ENCODE data around the gene DGCR8.

DGCR8 gene

DNA sequence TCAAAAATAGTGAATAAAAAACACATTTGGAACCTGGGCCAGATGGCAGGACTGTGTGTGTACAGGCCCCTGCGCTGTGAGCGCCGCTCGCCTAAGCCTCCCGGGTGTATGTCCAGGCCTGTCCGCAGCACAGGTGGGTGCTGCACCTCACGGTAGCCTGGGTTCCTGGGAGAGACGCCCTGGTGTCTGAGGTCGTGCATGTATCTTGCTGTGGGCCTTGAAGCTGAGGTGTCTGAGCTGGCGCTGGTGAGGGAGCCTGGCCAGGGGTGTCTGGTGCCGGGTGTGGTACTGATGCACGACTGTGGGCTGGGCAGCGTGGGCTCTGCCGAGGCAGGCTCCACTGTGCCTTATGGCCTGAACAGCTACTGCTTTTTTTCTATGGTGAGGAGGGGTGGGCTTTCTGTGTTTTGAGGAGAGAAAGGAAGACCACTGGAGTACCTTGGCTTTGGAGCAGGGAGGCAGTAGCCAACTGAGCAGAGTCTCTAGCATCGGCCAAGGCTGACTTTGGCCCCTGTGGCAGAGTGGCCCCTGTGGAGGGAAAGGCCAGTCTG is 47.4 kb downstream of the DGCR8 start:
- peak; percentile 10 for DNase-seq

DNA sequence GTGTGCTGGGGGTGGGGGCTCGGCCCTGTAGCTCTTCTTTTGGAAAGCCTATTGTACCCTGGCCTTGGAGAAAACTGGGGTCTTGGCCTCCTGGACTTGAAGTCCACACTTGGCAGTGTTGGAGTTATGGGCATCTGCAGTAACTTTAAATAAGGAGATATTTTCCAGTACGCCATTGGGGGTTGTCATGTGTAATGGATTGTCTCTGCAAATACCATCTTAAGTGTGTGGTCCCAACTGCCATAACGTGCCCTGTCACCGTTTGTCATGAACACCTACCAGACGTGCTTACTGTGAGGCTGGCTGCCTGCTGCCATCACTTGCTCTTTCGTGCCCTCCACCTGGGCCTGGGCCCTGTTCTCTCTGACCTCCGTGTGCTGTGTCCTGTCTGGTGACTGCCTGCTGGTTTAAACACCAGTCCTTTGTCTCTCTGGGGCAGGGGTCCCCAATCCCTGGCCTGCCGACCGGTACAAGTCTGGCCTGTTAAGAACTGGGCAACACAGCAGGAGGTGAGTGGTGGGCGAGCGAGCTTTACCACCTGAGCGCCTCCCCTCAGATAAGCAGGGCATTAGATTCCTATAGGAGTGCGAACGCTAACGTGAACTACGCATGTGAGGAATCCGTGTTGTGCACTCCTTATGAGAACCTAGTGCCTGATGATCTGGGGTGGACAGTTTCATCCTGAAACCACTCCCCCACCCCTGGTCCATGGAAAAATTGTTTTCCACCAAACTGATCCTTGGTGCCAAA is 48.0 kb downstream of the DGCR8 start:
- DNase-seq: peak; percentile 9

- no peak for DNase-seq
Observed at GRCh38 chr22:20128619-20128901, 48.5 kb downstream of the DGCR8 start.

GRCh38 chr22:20128902-20129746 is 49.1 kb downstream of the DGCR8 start:
- DNase-seq: peak; percentile 67

GRCh38 chr22:20129747-20130014 is 49.6 kb downstream of the DGCR8 start:
- DNase-seq: no peak

DNA sequence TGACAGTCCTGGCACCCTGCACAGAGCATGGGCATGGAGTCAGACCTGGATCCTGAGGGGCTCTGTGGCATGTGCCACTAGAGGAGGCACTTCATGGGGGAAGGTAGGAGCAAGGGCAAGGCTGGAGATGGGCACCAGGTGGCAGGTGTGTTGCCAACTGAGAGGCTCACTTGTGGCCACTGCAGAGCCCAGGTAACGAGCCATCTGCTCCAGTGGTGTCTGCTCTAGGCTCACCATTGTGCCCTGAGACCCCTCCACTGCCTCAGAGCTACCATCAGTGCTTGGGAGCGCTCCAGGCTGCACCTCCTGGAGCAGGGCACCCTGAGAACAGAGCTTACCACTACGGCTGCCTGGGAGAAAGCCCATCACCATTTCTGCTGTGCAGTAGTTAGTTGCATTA is 50.3 kb downstream of the DGCR8 start:
- DNase-seq: peak; percentile 20

GRCh38 chr22:20130731-20131596 is 50.9 kb downstream of the DGCR8 start:
- peak; percentile 89 for DNase-seq

DNA sequence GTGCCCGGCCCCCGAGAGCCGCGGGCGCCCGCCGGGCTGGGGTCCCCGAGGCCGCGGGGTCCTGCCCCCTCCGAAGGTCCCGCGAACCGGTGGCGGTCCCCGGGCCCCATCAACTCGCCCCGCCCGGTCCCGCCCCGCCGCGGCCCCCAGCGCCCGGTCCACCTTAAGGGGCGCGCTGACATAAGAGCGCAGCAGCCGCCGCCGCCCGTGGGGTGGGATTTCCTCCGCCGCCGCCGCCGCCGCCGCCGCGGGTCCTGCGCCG is 51.5 kb downstream of the DGCR8 start, which contains the start of gene ZDHHC8:
ZDHHC8 (plus strand) TSS at position 208 of the 262 bp plus-strand sequence. CDS start 144 bp downstream, outside the sequence.
- DNase-seq: peak; percentile 58

DNA sequence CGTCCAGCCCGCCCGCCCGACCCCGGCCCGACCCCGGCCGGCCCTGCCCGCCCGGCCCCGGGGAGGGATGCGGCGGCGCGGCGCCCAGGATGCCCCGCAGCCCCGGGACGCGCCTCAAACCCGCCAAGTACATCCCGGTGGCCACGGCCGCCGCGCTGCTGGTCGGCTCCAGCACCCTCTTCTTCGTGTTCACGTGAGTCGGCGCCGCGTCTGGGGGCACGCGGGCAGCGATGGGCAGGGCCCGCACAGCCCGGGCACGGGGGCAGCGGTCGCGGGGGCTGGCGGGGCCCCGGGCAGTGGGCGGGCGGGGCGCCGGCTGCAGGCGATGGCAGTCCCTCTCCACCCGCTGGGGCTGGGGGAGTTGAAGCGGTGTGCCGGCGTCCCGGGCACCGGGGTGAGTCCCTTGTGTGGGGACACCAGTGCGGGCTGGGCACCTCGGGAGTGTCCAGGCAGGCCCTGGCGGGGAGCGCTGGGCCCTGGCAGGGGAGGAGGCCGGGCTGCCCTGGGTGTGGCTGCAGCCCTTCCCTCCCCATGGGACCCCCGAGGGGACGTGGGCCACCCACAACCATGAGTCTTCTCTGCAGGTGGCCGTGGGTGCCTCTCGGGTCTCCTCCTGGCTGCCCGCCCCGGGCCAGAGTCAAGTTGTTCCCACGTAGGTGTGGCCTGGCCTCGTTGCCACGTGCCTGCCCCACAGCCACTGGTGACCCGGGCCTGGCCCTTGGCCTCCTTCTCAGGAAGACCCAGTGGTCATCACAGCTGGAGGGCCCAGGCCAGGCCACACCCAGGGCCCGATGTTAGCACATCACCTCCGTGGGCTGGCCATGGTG is 52.0 kb downstream of the DGCR8 start:
- DNase-seq: peak; percentile 37

GRCh38 chr22:20132686-20133246 is 52.7 kb downstream of the DGCR8 start:
- DNase-seq: no peak

DNA sequence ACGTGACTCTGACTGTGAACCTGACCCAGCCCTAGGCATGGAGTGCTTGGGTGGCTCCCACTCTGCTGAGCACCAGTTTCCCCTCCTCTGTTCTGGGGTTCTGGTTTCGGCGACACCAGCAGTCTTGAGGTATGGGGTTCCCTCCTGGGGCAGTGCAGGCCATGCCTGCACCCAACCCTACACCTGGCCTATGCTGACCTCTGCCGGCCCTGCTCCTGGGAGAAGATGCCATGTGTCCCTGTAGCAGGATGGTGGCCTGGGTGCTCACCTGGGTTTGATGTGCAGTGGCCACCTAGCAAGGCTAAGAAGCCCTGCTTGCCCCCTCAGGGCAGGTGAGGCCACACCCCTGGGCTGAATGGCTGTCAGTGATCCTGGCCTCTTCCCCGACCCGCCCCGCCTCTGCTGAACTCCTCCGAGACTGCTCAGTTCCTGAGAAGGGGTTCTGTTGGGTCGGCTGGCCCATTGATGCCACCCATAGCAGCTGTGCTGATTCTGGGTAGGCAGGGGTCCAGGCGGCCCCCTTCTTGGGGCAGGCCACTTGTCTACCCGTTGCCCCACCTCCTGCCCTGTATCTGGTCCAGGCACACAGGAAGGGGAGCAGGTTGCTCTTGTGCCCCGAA is 54.0 kb downstream of the DGCR8 start:
- DNase-seq: no peak

DNA sequence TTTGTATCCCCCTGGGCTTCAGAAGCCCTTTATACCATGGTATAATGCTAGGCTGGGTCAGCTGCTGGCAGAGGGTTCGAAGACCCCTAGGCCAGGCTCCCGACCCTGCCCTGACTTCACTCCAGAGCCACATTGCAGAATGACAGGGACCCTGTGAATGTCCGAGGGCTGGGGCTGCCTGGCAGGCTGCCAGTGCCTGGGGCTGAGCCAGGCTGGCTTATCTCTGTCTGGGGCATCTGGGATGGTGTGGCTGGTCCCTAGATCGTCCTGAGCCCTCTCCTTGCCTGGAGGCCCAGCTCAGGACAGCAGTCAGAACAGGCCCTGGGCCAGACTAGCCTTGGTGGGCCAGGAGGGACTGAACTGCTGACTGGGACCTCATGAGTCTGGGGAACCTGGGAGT is 55.2 kb downstream of the DGCR8 start:
- peak; percentile 25 for DNase-seq

- DNase-seq: peak; percentile 55
Observed at GRCh38 chr22:20135806-20136602, 56.0 kb downstream of the DGCR8 start.

GRCh38 chr22:20136603-20136873 is 56.5 kb downstream of the DGCR8 start:
- DNase-seq: no peak

- DNase-seq: no peak
Observed at GRCh38 chr22:20137113-20137512, 57.1 kb downstream of the DGCR8 start.

GRCh38 chr22:20137671-20138416 is 57.8 kb downstream of the DGCR8 start:
- DNase-seq: peak; percentile 39

GRCh38 chr22:20138417-20138738 is 58.3 kb downstream of the DGCR8 start:
- no peak for DNase-seq

DNA sequence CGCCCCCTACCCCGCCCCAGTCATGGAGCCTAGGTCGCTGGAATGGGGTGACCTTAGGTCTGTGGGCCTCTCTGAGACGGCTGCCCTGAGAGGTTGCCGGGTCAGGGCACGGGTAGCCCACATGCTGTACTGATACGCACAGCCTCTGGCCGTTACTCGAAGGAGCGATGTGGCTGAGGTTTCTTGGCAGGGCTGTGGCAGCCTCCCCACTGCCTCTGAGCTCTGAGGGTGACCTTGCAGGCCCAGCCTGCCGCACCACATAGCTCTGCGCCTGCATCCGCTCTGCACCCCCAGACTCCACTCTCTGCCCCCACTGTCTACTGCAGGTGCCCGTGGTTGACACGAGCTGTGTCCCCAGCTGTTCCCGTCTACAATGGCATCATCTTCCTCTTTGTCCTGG is 58.8 kb downstream of the DGCR8 start:
- DNase-seq: no peak

GRCh38 chr22:20139391-20140106 is 59.5 kb downstream of the DGCR8 start:
- DNase-seq: no peak

DNA sequence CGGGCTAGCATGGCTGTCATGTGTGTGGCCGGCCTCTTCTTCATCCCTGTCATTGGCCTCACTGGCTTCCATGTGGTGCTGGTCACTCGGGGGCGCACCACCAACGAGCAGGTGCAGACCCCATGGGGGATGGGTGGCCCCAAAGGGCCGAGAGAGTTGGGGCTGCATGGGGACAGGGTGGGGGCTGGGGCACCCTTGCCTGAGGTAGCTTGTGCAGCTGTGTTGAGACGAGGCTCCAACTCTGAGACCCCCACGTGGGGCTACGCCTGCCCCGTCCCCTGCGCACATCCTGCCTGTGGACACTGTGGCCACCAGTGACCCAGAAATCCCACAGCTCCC is 60.0 kb downstream of the DGCR8 start:
- DNase-seq: no peak

Data from hematopoietic multipotent progenitor cell treated with erythropoietin and hydrocortisone succinate and interleukin-3 and kit ligand, for 4 days (in vitro differentiated cells).